Testis (tissue), 3 donors: ENCODE measurements around the gene IRS1. TPM values are rescaled to one million over a fixed set of nuclear protein-coding genes. Genes with fewer than 3 reads are reported as not detected.

Experiments
- DNase-seq: peaks from one replicate; pipeline ENCODE4 v3.0.0-alpha.2; 2019
- H3K27ac ChIP-seq, 2 donors: fragments of 200-600 bp; sonication (generic); one replicate each; pipeline ENCODE4 v1.5.1; 2019
- H3K27me3 ChIP-seq: fragments of 200-600 bp; sonication (generic); one replicate; pipeline ENCODE4 v1.5.1; 2019
- H3K36me3 ChIP-seq: fragments of 200-600 bp; sonication (generic); one replicate; pipeline ENCODE4 v1.5.1; 2017; ENCODE audit warnings: low read depth; ENCODE audit errors: missing control alignments
- H3K4me1 ChIP-seq: fragments of 200-600 bp; sonication (generic); one replicate; pipeline ENCODE4 v1.5.1; 2019
- H3K4me3 ChIP-seq, 2 donors: fragments of 200-600 bp; sonication (generic); one replicate each; pipeline ENCODE4 v1.5.1; 2017 to 2019
- H3K9me3 ChIP-seq: fragments of 200-600 bp; sonication (generic); one replicate; pipeline ENCODE4 v1.5.1; 2017
- POLR2A ChIP-seq: fragments of 450-650 bp; IDR thresholded peaks from one replicate; pipeline ENCODE4 v1.6.1; 2017; ENCODE audit warnings: antibody characterized with exemption, mild to moderate bottlenecking, moderate library complexity
- whole genome bisulfite sequencing, 2 donors: methylation state at CpG; one replicate each; pipeline ENCODE4 v1.1.5; 2018; 5-methylcytosine and 5-hydroxymethylcytosine counted together
- intact Hi-C: fragments of 100-400 bp; cut with DNase I; formaldehyde crosslinking; loops from one replicate; pipeline ENCODE4 v1.15.1; 2023; ENCODE audit warnings: low total_unique reads
- polyA plus RNA-seq: library from polyadenylated mRNA; stranded (reverse); fragments of 350-450 nt; fragmentation: Illumina TruSeq; extraction: RNeasy Lipid Tissue Mini Kit (QIAGEN cat#74804); gene quantifications from one replicate; pipeline ENCODE4 v1.2.3, GENCODE V29; 2014; ENCODE audit warnings: low read depth, low replicate concordance; ENCODE audit not compliant: insufficient read depth
- total RNA-seq, 2 donors: library from RNA; depleted of rRNA; stranded (reverse); fragments of >200 nt; gene quantifications; one replicate each; pipeline ENCODE4 v1.2.3, GENCODE V29; 2016
- TF ChIP-seq, protein P1 (sequence below), 3 experiments: fragments of 450-650 bp in 2 of 3; fragments of 200-600 bp in 1 of 3; sonication (generic) in 1 of 3; IDR thresholded peaks; one replicate each; pipeline ENCODE4 v1.5.1; 2016 to 2019; ENCODE audit warnings: antibody characterized with exemption in 3 of 3, mild to moderate bottlenecking in 2 of 3, moderate library complexity in 1 of 3

Gene IRS1
- total and polyA plus RNA-seq, 3 donors from 2014 or later = 3.1 to 5.9 (median 3.1) TPM

DNA sequence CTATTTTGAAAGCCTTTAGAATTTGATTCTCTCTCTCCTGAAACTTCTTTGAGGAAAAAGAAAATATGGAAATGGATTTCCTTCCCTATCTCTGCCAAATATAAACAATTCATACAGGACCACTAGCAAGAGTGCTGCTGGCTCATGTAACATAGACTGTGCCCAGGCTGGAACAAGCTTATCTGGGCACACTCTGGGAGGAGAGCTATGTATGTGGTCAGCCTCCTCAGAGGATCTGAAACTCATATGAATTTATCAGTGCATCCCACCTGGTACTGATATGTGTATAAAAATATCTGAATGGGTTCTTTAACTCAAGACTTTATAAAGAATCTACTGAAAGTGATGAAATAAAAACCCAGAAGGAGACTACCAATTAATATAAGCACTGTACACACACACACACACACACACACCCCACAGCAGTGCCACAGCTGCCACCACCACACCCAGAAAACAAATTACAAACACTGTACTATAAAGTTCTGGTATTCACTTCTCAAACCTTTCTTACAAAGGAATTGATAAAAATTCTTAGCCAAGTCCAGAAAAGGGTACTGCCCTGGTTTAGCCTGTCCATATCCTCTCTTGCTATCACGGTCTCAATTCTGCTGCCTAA is 115.6 kb downstream of the IRS1 start:
- TF ChIP-seq POLR2A = no peak
- TF ChIP-seq, protein P1, sequence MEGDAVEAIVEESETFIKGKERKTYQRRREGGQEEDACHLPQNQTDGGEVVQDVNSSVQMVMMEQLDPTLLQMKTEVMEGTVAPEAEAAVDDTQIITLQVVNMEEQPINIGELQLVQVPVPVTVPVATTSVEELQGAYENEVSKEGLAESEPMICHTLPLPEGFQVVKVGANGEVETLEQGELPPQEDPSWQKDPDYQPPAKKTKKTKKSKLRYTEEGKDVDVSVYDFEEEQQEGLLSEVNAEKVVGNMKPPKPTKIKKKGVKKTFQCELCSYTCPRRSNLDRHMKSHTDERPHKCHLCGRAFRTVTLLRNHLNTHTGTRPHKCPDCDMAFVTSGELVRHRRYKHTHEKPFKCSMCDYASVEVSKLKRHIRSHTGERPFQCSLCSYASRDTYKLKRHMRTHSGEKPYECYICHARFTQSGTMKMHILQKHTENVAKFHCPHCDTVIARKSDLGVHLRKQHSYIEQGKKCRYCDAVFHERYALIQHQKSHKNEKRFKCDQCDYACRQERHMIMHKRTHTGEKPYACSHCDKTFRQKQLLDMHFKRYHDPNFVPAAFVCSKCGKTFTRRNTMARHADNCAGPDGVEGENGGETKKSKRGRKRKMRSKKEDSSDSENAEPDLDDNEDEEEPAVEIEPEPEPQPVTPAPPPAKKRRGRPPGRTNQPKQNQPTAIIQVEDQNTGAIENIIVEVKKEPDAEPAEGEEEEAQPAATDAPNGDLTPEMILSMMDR (IDR thresholded peaks at IDR 0.05) = no peak
- H3K27me3 ChIP-seq = no peaks in the 10 kb centered on the region
- no peak overlapping the region for H3K27ac ChIP-seq
- DNase-seq = no peak
- H3K36me3 ChIP-seq = no peaks in the 10 kb centered on the region
- 81 to 95% methylated on average over 1 of the region's 1 CpG for WGBS, 2 donors
- H3K9me3 ChIP-seq = no peaks in the 10 kb centered on the region
- intact Hi-C loops = no loop called here
- H3K4me1 ChIP-seq = no peaks in the 10 kb centered on the region
- H3K4me3 ChIP-seq = no peak overlapping the region

DNA sequence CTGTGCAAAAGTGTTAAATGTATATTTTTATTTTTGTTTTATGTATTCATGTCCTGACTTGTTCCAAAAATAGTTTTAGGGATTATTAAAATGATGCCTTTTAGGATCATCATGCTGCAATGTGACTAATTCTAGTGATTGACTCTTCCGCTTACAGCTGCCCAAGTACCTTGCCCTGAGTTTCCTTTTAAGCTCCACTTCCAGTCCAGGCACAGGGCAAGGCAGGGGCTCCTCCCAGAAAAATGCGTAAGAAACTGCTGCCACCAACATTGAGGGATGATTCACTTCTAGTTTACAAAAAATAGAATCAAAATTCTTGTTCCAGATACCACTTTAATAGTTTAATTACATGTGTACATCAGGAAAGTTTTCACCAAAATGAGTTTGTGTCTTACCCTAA is 116.4 kb downstream of the IRS1 start:
- no peaks in the 10 kb centered on the region for H3K9me3 ChIP-seq
- 78 to 94% methylated on average over 2 of the region's 2 CpGs for whole genome bisulfite sequencing, 2 donors
- no peak overlapping the region for H3K27ac ChIP-seq
- intact Hi-C loops = no loop called here
- no peaks in the 10 kb centered on the region for H3K27me3 ChIP-seq
- no peak for DNase-seq
- TF ChIP-seq POLR2A = no peak
- TF ChIP-seq, protein P1 (IDR thresholded peaks at IDR 0.05) = no peak
- H3K36me3 ChIP-seq = no peaks in the 10 kb centered on the region
- H3K4me3 ChIP-seq = no peak overlapping the region
- no peaks in the 10 kb centered on the region for H3K4me1 ChIP-seq

Other genes with a start within 250 kb of the IRS1 start
- 10 to 100 TPM; 38.0 to 43.4 TPM for gene RHBDD1, start 36.2 kb upstream of the IRS1 start, total RNA-seq
- gene RHBDD1, start 36.2 kb upstream of the IRS1 start, polyA plus RNA-seq = 49.8 TPM